SHP77 treated with DMSO at 0.1 percent for 48 hours (cell line): Measurements from ENCODE around the gene FAM180A.
"Not testable (repeated sequence)": the region's sequence is repeated elsewhere in the genome, so short reads cannot be mapped to it uniquely, and the experiment has no call there.

Source experiments
- DNase-seq: peaks from one replicate; lab custom pipeline; 2025; lab: John Stamatoyannopoulos, UW

The FAM180A gene

GRCh38 chr7:135741905-135742304, 6.7 kb downstream of the FAM180A start:
- DNase-seq: no peak

GRCh38 chr7:135740889-135741288, 7.7 kb downstream of the FAM180A start:
- DNase-seq: no peak

GRCh38 chr7:135737306-135737647, 11.3 kb downstream of the FAM180A start:
- DNase-seq: not testable (repeated sequence)

- DNase-seq: no peak
Measured at GRCh38 chr7:135736586-135737305, 11.9 kb downstream of the FAM180A start.

GRCh38 chr7:135734343-135734689, 14.3 kb downstream of the FAM180A start:
- no peak for DNase-seq

GRCh38 chr7:135733603-135734342, 14.8 kb downstream of the FAM180A start:
- DNase-seq: no peak

- DNase-seq: no peak
Measured at GRCh38 chr7:135731131-135731530, 17.5 kb downstream of the FAM180A start.

GRCh38 chr7:135729230-135729629, 19.4 kb downstream of the FAM180A start:
- DNase-seq: no peak

- no peak for DNase-seq
Measured at GRCh38 chr7:135728136-135728669, 20.4 kb downstream of the FAM180A start, which contains the start of gene SLC13A4. SLC13A4 (minus strand) TSS chr7:135728186; CDS start chr7:135727496, 690 bp downstream.

GRCh38 chr7:135726911-135727673, 21.5 kb downstream of the FAM180A start:
- no peak for DNase-seq

GRCh38 chr7:135726276-135726788, 22.3 kb downstream of the FAM180A start:
- DNase-seq: no peak

GRCh38 chr7:135723411-135723810, 25.2 kb downstream of the FAM180A start:
- DNase-seq: no peak

GRCh38 chr7:135721198-135721820, 27.3 kb downstream of the FAM180A start:
- DNase-seq: no peak

GRCh38 chr7:135719688-135720087, 28.9 kb downstream of the FAM180A start:
- no peak for DNase-seq

GRCh38 chr7:135718794-135719437, 29.7 kb downstream of the FAM180A start:
- DNase-seq: no peak

- DNase-seq: no peak
Measured at GRCh38 chr7:135718219-135718618, 30.4 kb downstream of the FAM180A start.

- DNase-seq: no peak
Measured at GRCh38 chr7:135717693-135718092, 30.9 kb downstream of the FAM180A start.

GRCh38 chr7:135716677-135717238, 31.9 kb downstream of the FAM180A start:
- DNase-seq: peak; percentile 7

- DNase-seq: no peak
Measured at GRCh38 chr7:135715673-135716072, 32.9 kb downstream of the FAM180A start.

- DNase-seq: no peak
Measured at GRCh38 chr7:135715055-135715522, 33.5 kb downstream of the FAM180A start.

- DNase-seq: no peak
Measured at GRCh38 chr7:135714534-135715009, 34.0 kb downstream of the FAM180A start.
